Endometrial microvascular endothelial cells (primary cell): ENCODE results near the gene R3HDM1. TPM values are rescaled to one million over a fixed set of nuclear protein-coding genes. Genes with fewer than 3 reads are reported as not detected.
"Not testable (repeated sequence)": the region's sequence is repeated elsewhere in the genome, so short reads cannot be mapped to it uniquely, and the experiment has no call there.

Experiments used
- in situ Hi-C: cut with HindIII; loops from 2 replicates; pipeline ENCODE4 v1.10.0; 2017; ENCODE audit warnings: low sequenced_read_pairs, low pct_unique_long_range_greater_than_20kb; ENCODE audit errors: inconsistent ontology term
- total RNA-seq: library from RNA; depleted of rRNA; stranded (reverse); fragments of >200 nt; gene quantifications from one replicate; pipeline ENCODE4 v1.2.3, GENCODE V29; 2015; ENCODE audit errors: inconsistent ontology term

R3HDM1 gene
- total RNA-seq, 1 donor from 2014 or later, result 25.6 TPM

- in situ Hi-C loops, result no loop called here
These were observed 157.7 kb downstream of the R3HDM1 start for GRCh38 chr2:135688978-135689377.

DNA sequence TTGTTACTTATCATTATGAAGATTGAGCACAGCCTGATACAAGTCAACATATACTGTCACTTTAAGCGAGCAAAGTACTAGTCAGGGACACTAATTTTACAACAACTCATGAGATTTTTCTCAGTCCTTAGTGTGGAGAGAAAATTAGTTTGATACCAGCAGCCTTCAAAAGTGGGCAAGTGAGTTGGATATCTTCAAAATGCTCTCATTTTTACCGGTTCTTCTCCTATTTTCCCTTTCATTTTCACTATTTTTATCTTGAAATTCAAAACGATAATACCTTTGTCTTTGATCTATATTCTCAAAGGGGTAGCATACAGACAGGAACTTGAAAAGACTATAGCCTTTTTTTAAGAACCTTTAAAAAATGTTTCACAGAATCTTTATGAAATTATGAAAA lies 158.4 kb downstream of the R3HDM1 start:
- in situ Hi-C loops, result no loop called here

DNA sequence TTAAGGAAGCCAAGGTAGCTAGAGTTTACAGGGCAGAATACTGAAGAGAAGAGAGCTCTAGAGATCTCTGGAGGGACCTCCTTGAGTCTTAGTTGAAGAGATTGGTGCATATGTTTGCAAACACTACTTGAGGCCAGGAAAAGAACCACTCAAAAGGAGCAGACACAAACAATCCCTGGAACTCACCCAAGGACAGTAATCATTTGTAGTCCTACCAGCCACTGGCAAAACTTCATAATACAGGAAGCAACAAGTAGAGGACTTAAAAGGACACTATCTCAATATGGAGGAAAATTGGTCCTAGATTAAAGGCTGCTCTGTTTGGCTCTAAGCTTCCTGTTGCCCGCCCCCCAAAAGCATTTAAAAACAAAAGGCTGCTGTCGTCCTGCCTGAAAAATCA lies 163.4 kb downstream of the R3HDM1 start:
- in situ Hi-C loops, result no loop called here

- in situ Hi-C loops, result no loop called here
These were observed 167.6 kb downstream of the R3HDM1 start for GRCh38 chr2:135698838-135699237.

DNA sequence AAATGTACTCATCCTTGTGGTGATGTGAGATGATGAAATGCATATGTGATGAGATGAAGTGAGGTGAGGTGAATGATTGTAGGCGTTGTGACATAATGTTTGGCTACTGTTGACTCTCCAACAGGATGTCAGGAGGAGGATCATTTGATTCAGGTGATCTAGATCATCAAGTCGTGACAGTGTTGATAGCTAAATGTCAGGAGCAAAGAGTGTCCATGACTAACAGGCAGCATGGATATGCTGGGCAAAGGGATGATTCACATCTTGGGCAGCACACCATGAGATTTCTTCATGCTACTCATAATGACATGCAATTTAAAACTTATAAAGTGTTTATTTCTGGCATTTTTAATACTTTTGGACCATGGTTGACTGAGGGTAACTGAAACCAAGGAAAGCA lies 170.2 kb downstream of the R3HDM1 start:
- in situ Hi-C loops, result no loop called here

- in situ Hi-C loops, result no loop called here
These were observed 172.0 kb downstream of the R3HDM1 start for GRCh38 chr2:135703300-135703699.

DNA sequence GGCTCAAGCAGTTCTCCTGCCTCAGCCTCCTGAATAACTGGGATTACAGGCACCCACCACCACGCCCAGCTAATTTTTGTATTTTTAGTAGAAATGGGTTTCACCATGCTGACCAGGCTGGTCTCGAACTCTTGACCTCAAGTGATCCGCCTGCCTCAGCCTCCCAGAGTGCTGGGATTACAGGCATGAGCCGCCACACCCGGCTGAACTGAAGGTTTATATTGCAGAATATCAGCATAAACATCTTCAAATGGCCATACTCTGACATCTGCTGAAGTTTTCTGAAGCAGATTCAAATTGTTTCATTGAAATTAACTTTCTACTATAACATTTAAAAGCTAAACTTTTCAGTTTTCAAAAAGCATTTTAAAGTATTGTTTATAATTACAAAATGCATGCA lies 172.8 kb downstream of the R3HDM1 start:
- in situ Hi-C loops, result not testable (repeated sequence)

DNA sequence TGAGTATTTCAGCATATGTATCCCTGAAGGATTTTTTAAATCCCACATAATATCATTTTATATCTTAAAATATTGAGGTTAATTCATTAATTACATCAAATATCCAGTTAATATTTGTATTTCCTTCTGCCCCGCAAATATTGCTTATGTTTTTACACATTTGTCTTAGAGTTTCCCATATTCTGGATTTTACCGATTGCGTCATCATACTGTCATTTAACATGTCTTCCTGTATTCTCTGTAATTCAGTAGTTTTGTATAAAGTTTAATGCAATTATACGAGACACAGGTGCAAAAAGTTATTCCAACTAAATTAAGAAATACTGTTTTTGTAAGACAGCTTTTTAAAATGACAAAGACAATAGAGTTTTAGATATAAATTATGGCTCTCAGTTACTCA lies 176.9 kb downstream of the R3HDM1 start:
- in situ Hi-C loops, result no loop called here

GRCh38 chr2:135709992-135710391 lies 178.7 kb downstream of the R3HDM1 start:
- in situ Hi-C loops, result no loop called here

DNA sequence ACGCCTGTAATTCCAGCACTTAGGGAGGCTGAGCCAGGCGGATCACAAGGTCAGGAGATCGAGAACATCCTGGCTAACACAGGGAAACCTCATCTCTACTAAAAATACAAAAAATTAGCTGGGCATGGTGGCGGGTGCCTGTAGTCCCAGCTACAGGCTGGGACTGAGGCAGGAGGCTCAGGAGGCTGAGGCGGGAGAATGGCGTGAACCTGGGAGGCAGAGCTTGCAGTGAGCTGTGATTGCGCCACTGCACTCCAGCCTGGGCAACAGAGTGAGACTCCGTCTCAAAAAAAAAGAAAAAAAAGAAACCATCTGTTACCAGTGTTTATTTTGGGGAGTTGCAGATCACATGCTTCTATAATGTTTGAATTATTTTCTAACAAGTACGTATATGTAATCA lies 183.8 kb downstream of the R3HDM1 start:
- in situ Hi-C loops, result not testable (repeated sequence)

- in situ Hi-C loops, result no loop called here
These were observed 196.9 kb downstream of the R3HDM1 start for GRCh38 chr2:135728064-135728743.

- in situ Hi-C loops, result no loop called here
These were observed 201.3 kb downstream of the R3HDM1 start for GRCh38 chr2:135732561-135732960.

DNA sequence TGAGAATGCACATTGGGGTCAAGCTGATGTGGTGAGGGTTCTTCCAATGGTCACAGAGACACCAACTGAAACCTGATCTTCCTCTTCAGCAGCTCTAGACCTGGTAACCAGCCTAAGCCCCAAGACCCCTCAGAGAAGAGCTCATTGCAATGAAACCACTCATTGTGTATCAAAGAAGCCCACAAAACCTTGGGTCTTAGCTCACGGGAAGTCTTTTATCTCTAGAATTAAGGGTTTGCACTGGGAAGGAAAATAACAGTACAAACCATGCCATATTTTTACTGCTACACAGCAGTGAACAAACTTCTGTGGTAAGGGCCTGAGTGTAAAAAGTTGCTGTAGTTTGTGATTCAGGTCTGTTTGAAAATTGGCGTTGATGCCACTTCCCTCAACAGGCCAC lies 201.8 kb downstream of the R3HDM1 start:
- in situ Hi-C loops, result no loop called here

DNA sequence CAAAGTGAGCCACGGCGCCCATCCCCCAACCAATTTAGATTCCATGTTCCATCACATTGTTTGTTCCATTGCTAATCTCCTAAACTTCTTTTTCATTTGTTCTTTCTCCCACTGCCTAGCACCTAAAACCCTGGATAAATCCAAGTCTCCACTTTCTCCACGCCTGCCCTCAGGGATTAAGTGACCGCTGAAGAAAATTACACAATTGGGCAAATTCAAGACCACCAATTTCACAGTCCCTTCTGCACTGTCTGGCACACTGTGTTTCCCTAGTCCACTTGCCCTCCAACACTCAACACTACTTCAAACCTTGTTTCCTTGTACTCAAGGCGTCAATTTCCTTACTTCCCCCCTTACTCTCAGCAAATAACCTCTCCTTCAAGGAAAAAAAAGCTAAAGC lies 205.3 kb downstream of the R3HDM1 start:
- in situ Hi-C loops, result no loop called here

DNA sequence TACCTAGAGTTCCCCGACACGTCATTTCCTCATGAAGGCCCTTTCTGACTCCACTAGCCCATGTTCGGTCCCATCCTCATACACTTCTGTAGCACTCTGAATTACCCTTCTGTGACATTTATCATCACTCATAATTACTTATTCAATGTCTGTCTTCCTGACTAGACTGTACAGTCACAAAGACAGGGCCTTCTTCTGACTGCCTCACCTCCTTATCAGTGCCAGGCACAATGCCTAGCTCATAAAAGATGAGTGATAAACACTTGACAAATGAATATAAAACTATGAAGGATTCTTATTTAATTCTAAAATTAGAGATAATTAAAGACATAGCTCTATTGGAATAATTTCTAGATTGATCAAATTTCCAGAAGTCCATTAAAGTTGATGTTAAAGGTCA lies 208.9 kb downstream of the R3HDM1 start:
- in situ Hi-C loops, result no loop called here

- in situ Hi-C loops, result no loop called here
These were observed 209.7 kb downstream of the R3HDM1 start for GRCh38 chr2:135741043-135741394.

GRCh38 chr2:135741395-135742324 lies 210.4 kb downstream of the R3HDM1 start, which contains the start of gene UBXN4:
UBXN4 (plus strand) TSS chr2:135741855; CDS start chr2:135741930, 75 bp downstream.
- in situ Hi-C loops, result no loop called here

DNA sequence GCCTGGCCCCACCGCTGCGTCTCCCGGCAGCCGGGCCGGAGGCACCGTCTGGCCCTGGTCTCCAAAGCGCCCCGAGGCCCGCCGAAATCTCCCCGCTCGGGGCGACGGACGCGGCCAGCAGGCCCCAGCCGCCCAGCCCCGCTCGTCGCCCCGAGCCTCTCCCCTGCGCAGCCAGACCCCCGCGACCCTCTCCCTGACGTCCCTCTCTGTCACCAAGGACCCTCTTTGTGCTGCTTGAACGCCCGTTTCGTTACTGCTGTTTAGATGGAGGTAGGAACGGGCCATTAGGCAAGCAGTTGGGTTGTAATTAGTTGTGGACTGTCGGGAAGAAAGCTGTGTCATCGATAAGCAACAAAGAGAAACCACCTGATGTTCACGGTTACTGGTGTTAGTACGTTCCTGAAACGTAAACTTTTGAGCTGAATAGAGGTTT lies 211.1 kb downstream of the R3HDM1 start:
- in situ Hi-C loops, result no loop called here

- in situ Hi-C loops, result no loop called here
These were observed 212.6 kb downstream of the R3HDM1 start for GRCh38 chr2:135743860-135744259.

GRCh38 chr2:135744760-135745314 lies 213.6 kb downstream of the R3HDM1 start:
- in situ Hi-C loops, result no loop called here
